GM23338 (cell line): ENCODE results near the gene RAB33A.
A peak's percentile ranks its signal among the peaks of the same experiment; 100 is the strongest.

Experiments used
- CREB1 ChIP-seq: fragments of 250-450 bp; sonication (Bioruptor Pico); IDR thresholded peaks from 2 replicates; pipeline ENCODE4 v1.5.0; 2020; ENCODE audit warnings: low read depth, mild to moderate bottlenecking, moderate library complexity
- CTCF ChIP-seq, 2 experiments: fragments of 200-600 bp in 1 of 2; sonication (generic) in 1 of 2; conservative IDR thresholded peaks; 2 replicates each; pipeline versions ENCODE4 v1.5.1 to v1.6.1; 2016 to 2017; ENCODE audit warnings: antibody characterized with exemption in 2 of 2, low read depth in 2 of 2, mild to moderate bottlenecking in 2 of 2, moderate library complexity in 1 of 2
- ETS1 ChIP-seq: IDR thresholded peaks from 2 replicates; pipeline ENCODE4 v1.6.1; 2016; ENCODE audit warnings: antibody characterized with exemption
- EZH2 ChIP-seq: fragments of 200-600 bp; sonication (generic); IDR thresholded peaks from one replicate; pipeline ENCODE4 v1.8.0; 2017; ENCODE audit warnings: antibody characterized with exemption, mild to moderate bottlenecking, low read depth; ENCODE audit not compliant: unreplicated experiment
- EZH2phosphoT487 ChIP-seq: fragments of 200-600 bp; sonication (generic); IDR thresholded peaks from one replicate; pipeline ENCODE4 v1.8.1; 2018; ENCODE audit warnings: antibody characterized with exemption; ENCODE audit not compliant: unreplicated experiment
- JUNB ChIP-seq: IDR thresholded peaks from one replicate; pipeline ENCODE4 v1.6.1; 2016; ENCODE audit warnings: antibody characterized with exemption; ENCODE audit not compliant: unreplicated experiment
- NANOG ChIP-seq: IDR thresholded peaks from 2 replicates; pipeline ENCODE4 v1.6.1; 2016; ENCODE audit warnings: antibody characterized with exemption, borderline replicate concordance
- POLR2AphosphoS5 ChIP-seq: IDR thresholded peaks from 2 replicates; pipeline ENCODE4 v1.6.1; 2016; ENCODE audit warnings: antibody characterized with exemption, low read depth
- REST ChIP-seq: IDR thresholded peaks from one replicate; pipeline ENCODE4 v1.6.1; 2018; ENCODE audit warnings: antibody characterized with exemption; ENCODE audit not compliant: unreplicated experiment
- STAT1 ChIP-seq: IDR thresholded peaks from one replicate; pipeline ENCODE4 v1.6.1; 2016; ENCODE audit warnings: antibody characterized with exemption; ENCODE audit not compliant: unreplicated experiment
- ZNF114 ChIP-seq: fragments of 250-450 bp; sonication (Bioruptor Pico); IDR thresholded peaks from 2 replicates; pipeline ENCODE4 v1.5.0; 2020; ENCODE audit warnings: mild to moderate bottlenecking, moderate library complexity
- ZNF331 ChIP-seq: fragments of 250-450 bp; sonication (Bioruptor Pico); IDR thresholded peaks from 2 replicates; pipeline ENCODE4 v1.5.0; 2020; ENCODE audit warnings: low read depth, mild to moderate bottlenecking, moderate library complexity
- ZNF462 ChIP-seq: fragments of 250-450 bp; sonication (Bioruptor Pico); IDR thresholded peaks from 2 replicates; pipeline ENCODE4 v1.5.0; 2020; ENCODE audit warnings: mild to moderate bottlenecking, moderate library complexity

- TF ChIP-seq CTCF (conservative IDR thresholded peaks at IDR 0.05; ENCODE audit: low read depth in 2 of 2): no peak
- no peak for TF ChIP-seq EZH2phosphoT487
- no peak for TF ChIP-seq ETS1
- peak; percentile 76 for TF ChIP-seq POLR2AphosphoS5
- no peak for TF ChIP-seq ZNF331 (CRISPR knock-in tag)
- no peak for TF ChIP-seq EZH2
- TF ChIP-seq REST: no peak
- no peak for TF ChIP-seq ZNF114 (CRISPR knock-in tag)
- TF ChIP-seq JUNB: no peak
- TF ChIP-seq CREB1 (CRISPR knock-in tag): no peak
- TF ChIP-seq NANOG: no peak
- TF ChIP-seq STAT1: no peak
- TF ChIP-seq ZNF462 (CRISPR knock-in tag): no peak
Measured at GRCh38 chrX:130170752-130171445, 863 bp upstream of the RAB33A start.
